Lung microvascular endothelial cell (primary cell): ENCODE results near the gene NPTX1. TPM values are rescaled to one million over a fixed set of nuclear protein-coding genes. Genes with fewer than 3 reads are reported as not detected.

ENCODE experiments used
- DNase-seq, 2 donors: peaks; one replicate each; pipeline versions ENCODE4 v3.0.0 to v3.0.0-alpha.2; 2010; ENCODE audit warnings: low read depth in 2 of 2
- total RNA-seq: library from RNA; depleted of rRNA; stranded (reverse); fragments of >200 nt; gene quantifications from 2 replicates; pipeline ENCODE4 v1.2.1, GENCODE V29; 2014

Gene NPTX1
- under 0.01 TPM in 2 replicates for total RNA-seq

GRCh38 chr17:80475910-80476876 lies at the start of gene NPTX1:
TSS of gene NPTX1 (minus strand) at chr17:80476607. CDS start at chr17:80476446, 161 bp downstream.
- DNase-seq, result peak in 1 of 2 donors; percentile 43

- DNase-seq, result no peak
These were observed 47.7 kb upstream of the NPTX1 start for GRCh38 chr17:80523956-80524712.

- no peak for DNase-seq
These were observed 46.8 kb upstream of the NPTX1 start for GRCh38 chr17:80523054-80523744.

GRCh38 chr17:80520810-80521455 lies 44.5 kb upstream of the NPTX1 start:
- DNase-seq, result no peak

- DNase-seq, result peak; percentile 33 to 40
These were observed 42.8 kb upstream of the NPTX1 start for GRCh38 chr17:80519091-80519781.

- DNase-seq, result no peak
These were observed 42.0 kb upstream of the NPTX1 start for GRCh38 chr17:80518392-80518791.

GRCh38 chr17:80517641-80518040 lies 41.2 kb upstream of the NPTX1 start:
- DNase-seq, result no peak

GRCh38 chr17:80516171-80516932 lies 39.9 kb upstream of the NPTX1 start:
- no peak for DNase-seq

GRCh38 chr17:80513892-80514291 lies 37.5 kb upstream of the NPTX1 start:
- DNase-seq, result no peak

GRCh38 chr17:80513201-80513600 lies 36.8 kb upstream of the NPTX1 start:
- no peak for DNase-seq

- no peak for DNase-seq
These were observed 35.8 kb upstream of the NPTX1 start for GRCh38 chr17:80512233-80512632.

- DNase-seq, result no peak
These were observed 35.1 kb upstream of the NPTX1 start for GRCh38 chr17:80511222-80512180.

GRCh38 chr17:80510772-80511171 lies 34.4 kb upstream of the NPTX1 start:
- no peak for DNase-seq

GRCh38 chr17:80510132-80510531 lies 33.7 kb upstream of the NPTX1 start:
- DNase-seq, result no peak

- no peak for DNase-seq
These were observed 32.9 kb upstream of the NPTX1 start for GRCh38 chr17:80509311-80509710.

GRCh38 chr17:80507965-80508364 lies 31.6 kb upstream of the NPTX1 start:
- DNase-seq, result no peak

- DNase-seq, result peak in 1 of 2 donors; percentile 48
These were observed 30.8 kb upstream of the NPTX1 start for GRCh38 chr17:80507177-80507576.

GRCh38 chr17:80504686-80505413 lies 28.4 kb upstream of the NPTX1 start:
- no peak for DNase-seq
